Measurements from ENCODE around the gene MMP24OS. TPM values are rescaled to one million over a fixed set of nuclear protein-coding genes. Genes with fewer than 3 reads are reported as not detected.

MMP24OS gene
- 52.7 to 82.4 TPM (median 71.4 TPM) in 5 replicates for total RNA-seq (2022; extraction: Qiagen RNA extraction; ENCODE audit: low read depth)

GRCh38 chr20:35277531-35278395 is at the start of gene MMP24OS:
TSS of gene MMP24OS (minus strand) at chr20:35278122. CDS start at chr20:35277929, 193 bp downstream.

GRCh38 chr20:35291654-35292503 is 14.0 kb upstream of the MMP24OS start, which contains the start of gene FAM83C:
TSS of gene FAM83C (minus strand) at chr20:35292425. CDS start at chr20:35292304, 121 bp downstream.

DNA sequence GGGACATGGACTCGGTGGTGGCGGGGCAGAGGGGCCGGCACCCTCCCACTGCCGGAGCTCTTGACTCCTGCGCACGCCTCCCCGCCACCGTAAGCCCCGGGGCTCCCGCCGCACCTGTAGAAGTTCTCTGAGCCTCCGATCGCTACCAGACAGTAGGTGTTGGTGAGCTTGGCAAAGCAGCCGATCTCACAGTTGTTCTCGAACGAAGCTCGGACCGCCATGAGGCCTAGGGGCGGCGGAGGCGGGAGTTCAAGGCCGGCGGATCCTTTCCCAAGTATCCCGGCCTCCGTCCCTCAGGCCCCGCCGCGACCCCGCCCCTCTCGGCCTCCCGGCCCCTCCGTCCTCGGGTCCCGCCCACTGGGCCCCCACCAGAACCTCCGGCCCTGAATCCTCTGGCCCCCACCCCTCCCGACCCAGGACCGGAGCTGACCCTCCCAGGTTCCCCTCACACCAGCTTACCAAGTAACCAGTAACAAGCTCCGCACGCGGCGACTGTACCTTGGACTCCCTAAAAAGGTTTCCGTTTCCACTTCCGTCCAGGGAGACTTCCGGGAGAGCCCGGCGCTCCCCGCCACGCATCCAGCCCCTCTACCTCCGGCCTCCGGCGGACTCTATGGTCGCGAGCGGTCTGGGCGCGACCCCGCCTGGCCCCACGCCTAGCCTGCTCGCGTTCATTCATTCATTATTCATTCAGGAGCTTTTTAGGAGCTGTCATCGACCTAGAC is 6.5 kb upstream of the MMP24OS start, which contains the start of gene EIF6:
Gene EIF6 (minus strand): TSS at position 506 of the 725 bp plus-strand sequence. CDS start 285 bp downstream, at position 221.

Other genes with a start within 250 kb of the MMP24OS start
- 46.7 to 61.3 TPM (median 57.9 TPM) in 5 replicates for gene TRPC4AP, start 185.3 kb downstream of the MMP24OS start, total RNA-seq (2022; extraction: Qiagen RNA extraction; ENCODE audit: low read depth)
- gene EDEM2, start 130.8 kb downstream of the MMP24OS start, total RNA-seq (2022; extraction: Qiagen RNA extraction; ENCODE audit: low read depth) = 47.4 to 49.0 TPM (median 48.2 TPM) in 5 replicates
- gene PROCR, start 106.0 kb downstream of the MMP24OS start, total RNA-seq (2022; extraction: Qiagen RNA extraction; ENCODE audit: low read depth) = 101 to 129 TPM (median 125 TPM) in 5 replicates
- 18.1 to 20.7 TPM (median 19.9 TPM) in 5 replicates for gene MMP24, start 51.4 kb downstream of the MMP24OS start, total RNA-seq (2022; extraction: Qiagen RNA extraction; ENCODE audit: low read depth)
- 362 to 409 TPM (median 372 TPM) in 5 replicates for gene EIF6, start 6.7 kb upstream of the MMP24OS start, total RNA-seq (2022; extraction: Qiagen RNA extraction; ENCODE audit: low read depth)
- gene FAM83C, start 14.3 kb upstream of the MMP24OS start, total RNA-seq (2022; extraction: Qiagen RNA extraction; ENCODE audit: low read depth) = 0.02 to 0.06 TPM in 2 of 5 replicates, not detected in the others
- 30.4 to 37.1 TPM (median 35.1 TPM) in 5 replicates for gene UQCC1, start 133.9 kb upstream of the MMP24OS start, total RNA-seq (2022; extraction: Qiagen RNA extraction; ENCODE audit: low read depth)
- 0.03 TPM in 1 of 5 replicates, not detected in the others for gene GDF5, start 160.1 kb upstream of the MMP24OS start, total RNA-seq (2022; extraction: Qiagen RNA extraction; ENCODE audit: low read depth)
- 23.6 to 33.8 TPM (median 30.0 TPM) in 5 replicates for gene CEP250, start 177.5 kb upstream of the MMP24OS start, total RNA-seq (2022; extraction: Qiagen RNA extraction; ENCODE audit: low read depth)

All from A549 treated with DMSO at 1 μM for 4 hours (cell line).